Upper lobe of right lung (tissue), 1 donor: ENCODE data around the gene MYLK4. TPM values are rescaled to one million over a fixed set of nuclear protein-coding genes. Genes with fewer than 3 reads are reported as not detected.

Experiments
- ATAC-seq: fragments of 200-7000 bp; cut with Tn5 transposase; one replicate; pipeline ENCODE4 v1.9.1; 2020; ENCODE audit warnings: mild to moderate bottlenecking, moderate library complexity
- DNase-seq: peaks from one replicate; pipeline ENCODE4 v3.0.0-alpha.2; 2020
- H3K27ac ChIP-seq: fragments of 200-600 bp; one replicate; pipeline ENCODE4 v1.8.0; 2022
- H3K27me3 ChIP-seq: fragments of 200-600 bp; one replicate; pipeline ENCODE4 v1.8.0; 2022; ENCODE audit warnings: mild to moderate bottlenecking
- H3K36me3 ChIP-seq: fragments of 200-600 bp; one replicate; pipeline ENCODE4 v1.8.0; 2022
- H3K4me1 ChIP-seq: fragments of 200-600 bp; one replicate; pipeline ENCODE4 v1.8.0; 2022
- H3K4me3 ChIP-seq: fragments of 200-600 bp; one replicate; pipeline ENCODE4 v1.8.0; 2022; ENCODE audit warnings: mild to moderate bottlenecking
- H3K9me3 ChIP-seq: fragments of 200-600 bp; one replicate; pipeline ENCODE4 v1.8.0; 2022
- intact Hi-C: fragments of 100-400 bp; cut with DNase I; formaldehyde crosslinking; loops from one replicate; pipeline ENCODE4 v1.11.0; 2022
- total RNA-seq: library from RNA; stranded (reverse); fragmentation: NEBNext Ultra II Directional; extraction: Animal tissue kit (Norgen Biotek cat#: 25700); gene quantifications from one replicate; pipeline ENCODE4 v1.2.1, GENCODE V29; 2021
- TF ChIP-seq, protein P1 (sequence below): fragments of 200-600 bp; IDR thresholded peaks from one replicate; pipeline ENCODE4 v1.8.0; 2022; ENCODE audit warnings: antibody characterized with exemption
- donor health status: DM: no; HTN: yes; CAD: no; lungs with severe emphysema.

MYLK4 gene
- total RNA-seq, 1 donor from 2014 or later: 0.84 TPM

DNA sequence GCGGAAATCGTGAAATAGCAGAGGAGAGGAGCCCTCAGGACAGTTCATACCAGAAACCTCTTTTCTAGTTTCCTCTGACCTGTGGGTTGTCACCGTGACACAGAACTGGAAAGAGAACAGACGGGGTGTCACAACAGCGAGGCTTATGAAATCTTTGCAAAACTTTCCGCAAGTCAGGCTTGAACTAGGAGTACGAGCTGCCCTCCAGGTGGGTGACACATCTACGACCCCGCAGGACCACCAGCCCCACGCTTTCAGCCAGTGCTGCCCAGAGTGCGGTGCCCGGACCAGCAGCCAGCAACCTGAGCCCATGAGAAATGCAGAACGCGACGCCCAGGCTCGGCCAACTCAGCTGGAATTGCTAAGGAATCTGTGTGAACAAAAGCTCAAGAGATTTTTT is 45.2 kb upstream of the MYLK4 start:
- no peak overlapping the region for H3K27ac ChIP-seq
- no peak overlapping the region for H3K4me3 ChIP-seq
- no peaks in the 10 kb centered on the region for H3K27me3 ChIP-seq
- TF ChIP-seq, protein P1, sequence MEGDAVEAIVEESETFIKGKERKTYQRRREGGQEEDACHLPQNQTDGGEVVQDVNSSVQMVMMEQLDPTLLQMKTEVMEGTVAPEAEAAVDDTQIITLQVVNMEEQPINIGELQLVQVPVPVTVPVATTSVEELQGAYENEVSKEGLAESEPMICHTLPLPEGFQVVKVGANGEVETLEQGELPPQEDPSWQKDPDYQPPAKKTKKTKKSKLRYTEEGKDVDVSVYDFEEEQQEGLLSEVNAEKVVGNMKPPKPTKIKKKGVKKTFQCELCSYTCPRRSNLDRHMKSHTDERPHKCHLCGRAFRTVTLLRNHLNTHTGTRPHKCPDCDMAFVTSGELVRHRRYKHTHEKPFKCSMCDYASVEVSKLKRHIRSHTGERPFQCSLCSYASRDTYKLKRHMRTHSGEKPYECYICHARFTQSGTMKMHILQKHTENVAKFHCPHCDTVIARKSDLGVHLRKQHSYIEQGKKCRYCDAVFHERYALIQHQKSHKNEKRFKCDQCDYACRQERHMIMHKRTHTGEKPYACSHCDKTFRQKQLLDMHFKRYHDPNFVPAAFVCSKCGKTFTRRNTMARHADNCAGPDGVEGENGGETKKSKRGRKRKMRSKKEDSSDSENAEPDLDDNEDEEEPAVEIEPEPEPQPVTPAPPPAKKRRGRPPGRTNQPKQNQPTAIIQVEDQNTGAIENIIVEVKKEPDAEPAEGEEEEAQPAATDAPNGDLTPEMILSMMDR: no peak
- DNase-seq: no peak
- peaks cover 38% of the 10 kb centered on the region for H3K4me1 ChIP-seq
- intact Hi-C loops: loop anchor here (10.0 kb wide), 1 partner anchor 139 kb away; no protein-coding TSS in a partner anchor
- H3K9me3 ChIP-seq: no peaks in the 10 kb centered on the region
- no peaks in the 10 kb centered on the region for H3K36me3 ChIP-seq
- peak; percentile 35 for ATAC-seq

DNA sequence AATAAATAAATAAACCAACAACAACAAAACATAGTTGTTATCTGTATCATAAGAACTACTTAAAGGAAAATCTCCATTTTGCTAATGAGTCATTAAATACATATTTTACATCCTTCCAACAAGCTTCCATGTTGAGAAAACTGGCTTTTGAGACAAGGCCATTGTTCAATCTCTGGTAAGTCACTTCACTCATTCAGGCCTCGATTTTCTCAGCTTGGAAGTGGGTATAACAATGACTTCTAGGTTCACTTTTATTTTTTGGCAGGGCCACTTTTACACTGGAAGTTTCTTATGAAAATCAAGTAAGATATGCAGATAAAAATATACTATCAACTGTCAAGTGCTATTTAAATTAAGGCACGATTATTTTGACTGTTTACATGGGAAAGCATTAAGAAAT is 44.4 kb upstream of the MYLK4 start:
- Histone ChIP-seq H3K9me3 (no peaks in the 10 kb centered on the region), H3K4me3 (no peak overlapping the region), H3K27me3 (no peaks in the 10 kb centered on the region), H3K27ac (no peak overlapping the region), H3K4me1 (peaks cover 41% of the 10 kb centered on the region), H3K36me3 (no peaks in the 10 kb centered on the region)
- TF ChIP-seq, protein P1: no peak
- intact Hi-C loops: loop anchor here (10.0 kb wide), 1 partner anchor 140 kb away; no protein-coding TSS in a partner anchor
- ATAC-seq: no peak
- no peak for DNase-seq

DNA sequence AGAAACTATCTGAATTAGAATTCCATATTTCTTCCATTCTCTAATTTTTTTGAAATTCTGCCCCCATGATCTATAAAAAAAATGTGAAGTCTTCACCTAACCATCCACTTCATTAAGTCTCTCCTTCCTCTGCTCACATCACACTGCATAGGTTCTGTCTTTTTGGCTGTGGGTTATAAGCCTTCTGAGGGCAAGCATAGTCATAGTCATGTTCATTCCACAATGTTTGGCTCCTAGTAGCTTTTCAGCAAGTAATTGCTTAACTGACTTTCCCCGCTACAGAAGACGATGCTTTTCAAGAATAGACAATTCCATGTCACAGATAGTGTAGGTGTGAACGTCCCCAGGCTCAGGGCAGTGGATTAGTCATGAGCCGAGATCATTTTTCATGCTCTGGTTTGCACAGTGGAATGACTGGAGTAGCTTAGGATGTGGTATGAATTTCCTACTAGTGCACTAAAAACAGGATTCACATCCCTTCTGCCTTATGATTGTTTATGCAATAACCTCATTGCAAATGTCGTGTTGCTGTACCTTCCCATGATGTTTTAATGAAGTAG is 43.5 kb upstream of the MYLK4 start:
- peaks cover 41% of the 10 kb centered on the region for H3K4me1 ChIP-seq
- H3K4me3 ChIP-seq: no peak overlapping the region
- no peaks in the 10 kb centered on the region for H3K27me3 ChIP-seq
- ATAC-seq (no peak), DNase-seq (no peak)
- no peaks in the 10 kb centered on the region for H3K36me3 ChIP-seq
- H3K27ac ChIP-seq: no peak overlapping the region
- intact Hi-C loops: loop anchor here (10.0 kb wide), 1 partner anchor 141 kb away; no protein-coding TSS in a partner anchor
- H3K9me3 ChIP-seq: no peaks in the 10 kb centered on the region
- TF ChIP-seq, protein P1: no peak

DNA sequence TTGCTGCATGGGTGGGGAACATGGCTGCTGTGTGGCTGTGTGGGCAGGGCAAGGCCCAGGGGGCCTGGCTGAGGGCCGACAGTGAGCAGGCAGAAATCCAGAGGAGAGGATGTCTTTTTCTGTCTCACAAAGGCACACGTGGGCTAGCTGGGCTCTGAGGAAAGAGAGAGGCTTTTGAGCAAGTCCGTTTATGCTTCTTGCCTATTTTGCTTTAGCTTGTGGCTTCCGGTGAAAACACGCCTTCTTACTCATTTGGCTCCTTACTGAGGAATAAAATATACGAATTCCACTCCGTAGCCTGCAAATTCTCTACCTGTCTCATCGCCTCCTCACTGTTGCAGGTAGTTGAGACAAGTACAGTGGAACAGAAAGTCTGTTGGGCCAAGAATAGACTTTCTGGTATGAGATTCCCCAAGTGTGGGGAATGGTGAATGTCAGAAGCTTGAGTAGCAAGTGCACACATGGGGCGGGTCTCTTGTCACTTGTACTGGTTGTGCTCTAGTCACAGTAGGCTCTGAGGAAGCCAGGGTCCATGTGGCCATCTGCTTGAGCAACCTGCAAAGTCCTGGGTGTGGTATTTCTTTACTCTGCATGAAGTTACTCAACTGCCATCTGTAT is 42.9 kb upstream of the MYLK4 start:
- no peaks in the 10 kb centered on the region for H3K27me3 ChIP-seq
- peak overlapping the region; percentile 68 for H3K27ac ChIP-seq
- intact Hi-C loops: loop anchor here (10.0 kb wide), 1 partner anchor 141 kb away; no protein-coding TSS in a partner anchor
- no peaks in the 10 kb centered on the region for H3K9me3 ChIP-seq
- peaks cover 40% of the 10 kb centered on the region for H3K4me1 ChIP-seq
- DNase-seq: no peak
- peak; percentile 70 for ATAC-seq
- TF ChIP-seq, protein P1: no peak
- H3K4me3 ChIP-seq: no peak overlapping the region
- no peaks in the 10 kb centered on the region for H3K36me3 ChIP-seq

DNA sequence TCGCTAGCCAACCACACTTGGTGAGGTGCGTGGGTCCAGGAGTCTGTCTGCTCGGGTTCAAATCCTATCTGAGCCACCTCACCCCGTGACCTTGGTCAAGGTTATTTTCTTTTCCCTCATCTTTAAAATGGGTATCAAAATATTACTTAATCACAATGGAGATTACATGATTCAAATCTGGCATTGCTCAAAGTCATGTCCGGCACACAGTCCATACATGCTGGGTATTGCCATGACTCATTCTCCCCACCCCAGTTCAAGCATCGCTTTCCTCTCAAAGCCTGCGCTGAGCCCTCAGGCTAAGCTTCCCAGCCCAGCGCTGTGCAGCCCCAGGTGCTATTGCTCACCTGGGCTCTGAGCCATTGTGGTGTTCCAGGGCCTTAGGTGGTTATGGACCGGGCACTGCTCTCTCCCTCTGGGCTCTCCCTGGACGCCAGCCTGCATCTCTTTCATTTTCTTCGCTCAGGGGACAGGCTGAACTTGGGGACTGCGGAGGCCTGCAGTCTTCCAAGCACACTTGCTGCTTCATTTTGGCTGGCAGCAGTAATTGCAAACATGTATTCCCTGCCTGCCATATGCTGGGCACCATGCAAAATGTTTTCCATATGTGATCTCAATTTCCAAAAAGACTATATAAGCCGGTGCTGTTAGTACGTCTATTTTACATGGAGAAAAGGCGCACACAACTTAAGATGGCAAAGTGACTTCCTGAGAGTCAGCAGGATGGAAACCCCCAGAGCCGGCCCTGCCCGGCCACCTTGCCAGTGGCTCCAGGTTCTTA is 41.8 kb upstream of the MYLK4 start:
- TF ChIP-seq, protein P1: no peak
- intact Hi-C loops: loop anchor here (10.0 kb wide), 1 partner anchor 142 kb away; no protein-coding TSS in a partner anchor
- peaks cover 5% of the 10 kb centered on the region for H3K36me3 ChIP-seq
- peak overlapping the region; percentile 56 for H3K27ac ChIP-seq
- peak; percentile 26 for ATAC-seq
- H3K4me1 ChIP-seq: peaks cover 34% of the 10 kb centered on the region
- H3K27me3 ChIP-seq: no peaks in the 10 kb centered on the region
- DNase-seq: no peak
- no peak overlapping the region for H3K4me3 ChIP-seq
- H3K9me3 ChIP-seq: no peaks in the 10 kb centered on the region
